RWPE2 (cell line): Measurements from ENCODE around the gene OOSP1.

Experiments used
- ATAC-seq: fragments of 200-7000 bp; cut with Tn5 transposase; 3 replicates; pipeline ENCODE4 v1.9.1; 2021; ENCODE audit warnings: low read depth
- DNase-seq: peaks from one replicate; pipeline ENCODE4 v3.0.0-alpha.2; 2020; ENCODE audit warnings: low spot score
- H3K27ac ChIP-seq: fragments of 450-650 bp; 2 replicates; pipeline ENCODE4 v1.5.1; 2017; ENCODE audit warnings: mild to moderate bottlenecking; ENCODE audit not compliant: poor library complexity, severe bottlenecking
- H3K27me3 ChIP-seq: fragments of 250-450 bp; sonication (Bioruptor Pico); 2 replicates; pipeline ENCODE4 v1.5.1; 2021; ENCODE audit warnings: mild to moderate bottlenecking, moderate library complexity; ENCODE audit not compliant: insufficient read depth, poor library complexity, severe bottlenecking
- H3K36me3 ChIP-seq: fragments of 250-450 bp; sonication (Bioruptor Pico); 2 replicates; pipeline ENCODE4 v1.5.1; 2020; ENCODE audit warnings: low read depth, mild to moderate bottlenecking, moderate library complexity
- H3K4me1 ChIP-seq: fragments of 250-450 bp; sonication (Bioruptor Pico); 2 replicates; pipeline ENCODE4 v1.5.1; 2021; ENCODE audit warnings: mild to moderate bottlenecking, moderate library complexity; ENCODE audit not compliant: insufficient read depth, poor library complexity, severe bottlenecking
- H3K4me3 ChIP-seq: fragments of 250-450 bp; sonication (Bioruptor Pico); 2 replicates; pipeline ENCODE4 v1.5.1; 2021; ENCODE audit warnings: mild to moderate bottlenecking, moderate library complexity; ENCODE audit not compliant: severe bottlenecking
- H3K9me3 ChIP-seq: fragments of 250-450 bp; sonication (Bioruptor Pico); 2 replicates; pipeline ENCODE4 v1.5.1; 2021; ENCODE audit warnings: mild to moderate bottlenecking, moderate library complexity; ENCODE audit not compliant: severe bottlenecking
- CTCF ChIP-seq: fragments of 450-650 bp; IDR thresholded peaks from one replicate; pipeline ENCODE4 v1.5.1; 2017; ENCODE audit warnings: mild to moderate bottlenecking, moderate library complexity; ENCODE audit not compliant: poor library complexity, severe bottlenecking

Gene OOSP1

DNA sequence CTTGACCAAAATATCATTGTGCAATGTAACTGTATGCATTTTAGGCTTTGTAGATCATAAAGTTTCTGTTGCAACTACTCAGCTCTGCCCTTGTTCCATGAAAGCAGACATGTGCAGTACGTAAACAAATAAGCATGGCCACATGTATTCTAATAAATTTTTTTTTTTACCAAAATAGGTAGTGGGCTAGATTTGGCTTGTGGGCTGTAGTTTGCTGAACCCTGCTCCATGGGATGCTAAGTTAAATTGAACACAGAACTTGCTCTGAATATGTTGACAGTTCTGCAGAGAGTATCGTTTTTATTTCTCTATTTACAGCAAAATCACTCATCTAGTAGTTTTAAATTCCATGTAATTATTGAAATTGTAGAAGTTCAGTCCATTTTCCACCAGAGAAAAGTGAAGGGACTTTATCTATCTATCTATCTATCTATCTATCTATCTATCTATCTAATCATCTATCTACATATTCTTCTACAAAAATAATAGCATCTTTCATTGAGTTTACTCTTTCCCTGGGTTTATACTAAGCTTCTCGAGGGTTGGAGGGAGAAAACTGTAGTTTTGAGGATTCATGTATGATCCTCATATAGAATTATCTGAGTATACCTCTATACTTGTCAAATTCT is 16.1 kb downstream of the OOSP1 start:
- peaks cover 4% of the 10 kb centered on the region for H3K27me3 ChIP-seq
- no peak overlapping the region for H3K4me3 ChIP-seq
- TF ChIP-seq CTCF: no peak
- H3K9me3 ChIP-seq: no peaks in the 10 kb centered on the region
- peaks cover 6% of the 10 kb centered on the region for H3K4me1 ChIP-seq
- ATAC-seq (no peak), DNase-seq (no peak)
- no peak overlapping the region for H3K27ac ChIP-seq
- no peaks in the 10 kb centered on the region for H3K36me3 ChIP-seq

GRCh38 chr11:59957094-59957493 is 18.9 kb downstream of the OOSP1 start:
- peaks cover 6% of the 10 kb centered on the region for H3K4me1 ChIP-seq
- H3K4me3 ChIP-seq: no peak overlapping the region
- no peak for TF ChIP-seq CTCF
- H3K9me3 ChIP-seq: no peaks in the 10 kb centered on the region
- ATAC-seq (no peak), DNase-seq (no peak)
- H3K36me3 ChIP-seq: no peaks in the 10 kb centered on the region
- H3K27ac ChIP-seq: no peak overlapping the region
- peaks cover 4% of the 10 kb centered on the region for H3K27me3 ChIP-seq

- Histone ChIP-seq H3K4me1 (peaks cover 6% of the 10 kb centered on the region), H3K36me3 (no peaks in the 10 kb centered on the region), H3K27me3 (peaks cover 4% of the 10 kb centered on the region), H3K4me3 (no peak overlapping the region), H3K27ac (no peak overlapping the region), H3K9me3 (no peaks in the 10 kb centered on the region)
- DNase-seq (no peak), ATAC-seq (no peak)
- no peak for TF ChIP-seq CTCF
These were observed 22.5 kb downstream of the OOSP1 start for GRCh38 chr11:59960502-59961381.

GRCh38 chr11:59962107-59962482 is 23.9 kb downstream of the OOSP1 start:
- peaks cover 3% of the 10 kb centered on the region for H3K4me1 ChIP-seq
- TF ChIP-seq CTCF: no peak
- no peak overlapping the region for H3K4me3 ChIP-seq
- no peaks in the 10 kb centered on the region for H3K36me3 ChIP-seq
- H3K9me3 ChIP-seq: no peaks in the 10 kb centered on the region
- H3K27ac ChIP-seq: no peak overlapping the region
- DNase-seq (no peak), ATAC-seq (no peak)
- H3K27me3 ChIP-seq: peaks cover 4% of the 10 kb centered on the region

DNA sequence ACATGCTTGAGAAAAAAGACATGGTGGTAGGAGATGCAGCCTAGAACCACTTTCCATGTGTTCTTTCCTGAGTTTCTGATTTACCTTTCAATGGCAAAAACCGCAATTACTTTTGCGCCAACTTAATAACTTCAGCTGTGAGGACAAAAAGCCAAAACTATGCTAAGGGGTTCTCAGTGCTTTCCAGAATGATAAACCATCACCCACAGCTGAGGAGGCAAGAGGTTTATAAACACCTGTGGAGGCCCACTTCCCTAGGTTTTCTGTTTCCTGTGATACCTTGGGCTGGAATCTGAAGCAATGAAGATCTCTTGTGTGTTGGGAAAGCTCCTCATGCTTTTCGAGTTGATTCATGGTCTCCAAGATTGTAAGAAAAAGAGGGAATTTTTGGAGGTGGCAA is 25.5 kb downstream of the OOSP1 start, which contains the start of gene OOSP4A:
OOSP4A (plus strand) TSS at position 301 of the 400 bp plus-strand sequence; CDS start at position 301, 0 bp downstream.
- Histone ChIP-seq H3K27ac (no peak within 1 kb of the TSS), H3K36me3 (no peaks in the 10 kb centered on the region), H3K27me3 (no peaks in the 10 kb centered on the region), H3K9me3 (no peaks in the 10 kb centered on the region), H3K4me3 (no peak within 1 kb of the TSS), H3K4me1 (no peaks in the 10 kb centered on the region)
- ATAC-seq (no peak), DNase-seq (no peak)
- no peak for TF ChIP-seq CTCF
